ENCODE data around the gene RICTOR. TPM values are rescaled to one million over a fixed set of nuclear protein-coding genes. Genes with fewer than 3 reads are reported as not detected.

RICTOR gene
- polyA plus RNA-seq, 2 of the 4 experiments (the other 2 are of a cell fraction), result 6.5 to 28.5 TPM

- no peak for TF ChIP-seq REST (IDR thresholded peaks at IDR 0.05)
- no peak for TF ChIP-seq HES2 (IDR thresholded peaks at IDR 0.05)
Measured at GRCh38 chr5:39021413-39021812, 52.8 kb downstream of the RICTOR start (continued).

- Histone ChIP-seq H3K4me3 (no peak overlapping the region), H3K4me2 (no peak overlapping the region), H3K9me3 (no peaks in the 10 kb centered on the region), H3K4me1 (peaks cover 49% of the 10 kb centered on the region), H3K27ac (no peak overlapping the region)
- CTCF ChIA-PET, result no interaction called here
- FAIRE-seq, result peak; percentile 65
- POLR2A ChIA-PET, result no interaction called here
- no peak for DNase-seq (ENCODE audit: low read depth in 1 of 2, low spot score in 1 of 2)
- TF ChIP-seq CHD2 (IDR thresholded peaks at IDR 0.05; ENCODE audit: low read length, partially characterized antibody) (no peak), MAFK (IDR thresholded peaks at IDR 0.05; ENCODE audit: partially characterized antibody) (no peak), PHF8 (IDR thresholded peaks at IDR 0.05; ENCODE audit: borderline replicate concordance, low read depth) (no peak), ZC3H11A (IDR thresholded peaks at IDR 0.05) (no peak), JUN (IDR thresholded peaks at IDR 0.05) (no peak), CEBPB (IDR thresholded peaks at IDR 0.05) (peak; percentile 45 to 64; a peak in 2 of 4 replicates), ZSCAN20 (CRISPR knock-in tag; IDR thresholded peaks at IDR 0.05) (no peak), NR3C1 (IDR thresholded peaks at IDR 0.05) (no peak)
- 90% methylated on average over 3 of the region's 3 CpGs for WGBS (ENCODE audit: missing lambda C conversion rate)
- ATAC-seq, result no peak
Measured at GRCh38 chr5:39020458-39020857, 53.7 kb downstream of the RICTOR start.

GRCh38 chr5:39019254-39019653 is 54.9 kb downstream of the RICTOR start:
- POLR2A ChIA-PET, result no interaction called here
- Histone ChIP-seq H3K4me3 (no peak overlapping the region), H3K4me1 (peaks cover 49% of the 10 kb centered on the region), H3K27ac (no peak overlapping the region), H3K9me3 (no peaks in the 10 kb centered on the region), H3K4me2 (no peak overlapping the region)
- FAIRE-seq (no peak), DNase-seq (ENCODE audit: low read depth in 1 of 2, low spot score in 1 of 2) (no peak), ATAC-seq (no peak)
- CTCF ChIA-PET, result interaction anchor here (0.5 to 1.3 kb wide), 2 partner anchors 27 to 265 kb away, joined by 3 to 5 read pairs; no protein-coding TSS in a partner anchor
- TF ChIP-seq ZFP36 (IDR thresholded peaks at IDR 0.05; ENCODE audit: borderline replicate concordance, partially characterized antibody) (no peak), GATA3 (IDR thresholded peaks at IDR 0.05; ENCODE audit: borderline replicate concordance) (no peak), TP53 (CRISPR knock-in tag; IDR thresholded peaks at IDR 0.05) (no peak), HEYL (CRISPR knock-in tag; IDR thresholded peaks at IDR 0.05) (no peak), CEBPB (IDR thresholded peaks at IDR 0.05) (no peak)
- 88% methylated on average over 4 of the region's 4 CpGs for WGBS (ENCODE audit: missing lambda C conversion rate)

- H3K9me3 ChIP-seq, result peaks cover 4% of the 10 kb centered on the region; the same call in 1 of the 3 replicates
- 87% methylated on average over 2 of the region's 2 CpGs for WGBS (ENCODE audit: missing lambda C conversion rate)
- no peak overlapping the region for H3K27ac ChIP-seq
- DNase-seq (ENCODE audit: low read depth in 1 of 2, low spot score in 1 of 2) (no peak), ATAC-seq (no peak), FAIRE-seq (no peak)
- H3K4me3 ChIP-seq, result no peak overlapping the region
- TF ChIP-seq CEBPB (IDR thresholded peaks at IDR 0.05), result 0 out of 4 replicates have a peak, but pooled peaks of 1 of the 2 experiments have one; percentile 2
- no peak for TF ChIP-seq RCOR1 (IDR thresholded peaks at IDR 0.05; ENCODE audit: low read depth, low read length)
- no peak for TF ChIP-seq RNF2 (IDR thresholded peaks at IDR 0.05; ENCODE audit: borderline replicate concordance, low read depth)
- TF ChIP-seq SMC3 (IDR thresholded peaks at IDR 0.05), result no peak
- TF ChIP-seq CBX8 (IDR thresholded peaks at IDR 0.05), result no peak
- no peak for TF ChIP-seq BCL3 (IDR thresholded peaks at IDR 0.05)
- H3K4me2 ChIP-seq, result no peak overlapping the region
- peaks cover 50% of the 10 kb centered on the region for H3K4me1 ChIP-seq
- CTCF ChIA-PET, result interaction anchor here (0.7 to 1.3 kb wide), 4 partner anchors 12 to 266 kb away, joined by 3 to 4 read pairs (median 3); no protein-coding TSS in a partner anchor
- POLR2A ChIA-PET, result no interaction called here
Measured at GRCh38 chr5:39017504-39017903, 56.7 kb downstream of the RICTOR start.
